ENCODE measurements around the gene OBSCN. TPM values are rescaled to one million over a fixed set of nuclear protein-coding genes. Genes with fewer than 3 reads are reported as not detected.

Gene OBSCN
- total and polyA plus RNA-seq, 2 of the 13 experiments (the other 11 are each of a cell fraction or from before 2014, with no cell fraction given): 0.20 TPM

GRCh38 chr1:228333739-228334115, 125.9 kb downstream of the OBSCN start (continued):
- TF ChIP-seq, protein P1, sequence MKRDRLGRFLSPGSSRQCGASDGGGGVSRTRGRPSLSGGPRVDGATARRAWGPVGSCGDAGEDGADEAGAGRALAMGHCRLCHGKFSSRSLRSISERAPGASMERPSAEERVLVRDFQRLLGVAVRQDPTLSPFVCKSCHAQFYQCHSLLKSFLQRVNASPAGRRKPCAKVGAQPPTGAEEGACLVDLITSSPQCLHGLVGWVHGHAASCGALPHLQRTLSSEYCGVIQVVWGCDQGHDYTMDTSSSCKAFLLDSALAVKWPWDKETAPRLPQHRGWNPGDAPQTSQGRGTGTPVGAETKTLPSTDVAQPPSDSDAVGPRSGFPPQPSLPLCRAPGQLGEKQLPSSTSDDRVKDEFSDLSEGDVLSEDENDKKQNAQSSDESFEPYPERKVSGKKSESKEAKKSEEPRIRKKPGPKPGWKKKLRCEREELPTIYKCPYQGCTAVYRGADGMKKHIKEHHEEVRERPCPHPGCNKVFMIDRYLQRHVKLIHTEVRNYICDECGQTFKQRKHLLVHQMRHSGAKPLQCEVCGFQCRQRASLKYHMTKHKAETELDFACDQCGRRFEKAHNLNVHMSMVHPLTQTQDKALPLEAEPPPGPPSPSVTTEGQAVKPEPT (CRISPR knock-in tag; IDR thresholded peaks at IDR 0.05; ENCODE audit: low read depth): no peak
- TF ChIP-seq ZBTB42 (CRISPR knock-in tag; IDR thresholded peaks at IDR 0.05): no peak
- TF ChIP-seq HOXA5 (CRISPR knock-in tag; IDR thresholded peaks at IDR 0.05): no peak
- TF ChIP-seq ZNF83 (CRISPR knock-in tag; IDR thresholded peaks at IDR 0.05; ENCODE audit: borderline replicate concordance): no peak
- TF ChIP-seq HINFP (CRISPR knock-in tag; IDR thresholded peaks at IDR 0.05; ENCODE audit: low read depth): no peak

GRCh38 chr1:228334226-228334935, 126.5 kb downstream of the OBSCN start:
- Histone ChIP-seq H3K9me3 (ENCODE audit: low read length) (no peaks in the 10 kb centered on the region), H4K20me1 (ENCODE audit: insufficient read depth, low read length) (no peaks in the 10 kb centered on the region), H3K4me3 (replicated peaks in 1 of 3; ENCODE audit: insufficient read depth in 1 of 3, low read depth in 2 of 3, low read length in 3 of 3) (no peak overlapping the region), H3K36me3 (replicated peaks in 1 of 2; ENCODE audit: control insufficient read depth in 1 of 2, insufficient read depth in 2 of 2, low read length in 2 of 2) (no peaks in the 10 kb centered on the region), H3K9ac (ENCODE audit: insufficient read depth, low read depth, low read length) (no peak overlapping the region), H3K4me2 (ENCODE audit: low read depth, low read length) (no peak overlapping the region), H3K4me1 (ENCODE audit: insufficient read depth, low read length) (no peaks in the 10 kb centered on the region), H3K27me3 (ENCODE audit: control insufficient read depth in 1 of 2, insufficient read depth in 2 of 2, low read length in 2 of 2) (peaks cover 6 to 7% of the 10 kb centered on the region in 2 experiments; a peak in 3 of 5 replicates), H2AFZ (ENCODE audit: low read length) (no peak overlapping the region), H3K27ac (ENCODE audit: extremely low read length, insufficient read depth, low read length) (no peak overlapping the region), H3K79me2 (ENCODE audit: insufficient read depth, low read length) (no peaks in the 10 kb centered on the region)
- ATAC-seq: no peak; the same call in 2 of the 3 replicates
- ChIA-PET POLR2A (no interaction called here), CTCF (ENCODE audit: low intra/inter-chr PET ratio, low total read pairs) (no interaction called here)
- no TSS peak for BruUV-seq (replicated peaks)
- DNase-seq (ENCODE audit: low spot score): no peak
- TF ChIP-seq ZNF20 (CRISPR knock-in tag; IDR thresholded peaks at IDR 0.05) (no peak), FOXK2 (IDR thresholded peaks at IDR 0.05) (no peak), PRPF4 (IDR thresholded peaks at IDR 0.05; ENCODE audit: low read depth, low read length, poor library complexity, severe bottlenecking) (no peak), WIZ (CRISPR knock-in tag; IDR thresholded peaks at IDR 0.05) (no peak), TCF7L2 (IDR thresholded peaks at IDR 0.05; ENCODE audit: low read depth, low read length) (no peak)
- no peak for FAIRE-seq
- intact Hi-C loops (cut with micrococcal nuclease; ENCODE audit: unreplicated experiment): no loop called here
- 23% methylated on average over 8 of the region's 22 CpGs for WGBS (ENCODE audit: low lambda C conversion rate)
- in situ Hi-C loops (cut with HindIII; ENCODE audit: extremely low pct_ligation_motif_present, low pct_unique_long_range_greater_than_20kb): no loop called here
